NB4 (cell line): ENCODE measurements around the gene NUDT7.

ENCODE experiments used
- CTCF ChIP-seq: IDR thresholded peaks from one replicate; pipeline ENCODE4 v1.5.1; 2012; ENCODE audit warnings: low read depth, low read length
- POLR2A ChIP-seq: IDR thresholded peaks from 2 replicates; pipeline ENCODE4 v1.6.1; 2011; ENCODE audit warnings: mild to moderate bottlenecking; ENCODE audit not compliant: insufficient read length; ENCODE audit errors: extremely low read depth

GRCh38 chr16:77784441-77785372 is 62.4 kb downstream of the NUDT7 start:
- TF ChIP-seq POLR2A (no peak), CTCF (no peak)
